Measurements from ENCODE around the gene C10orf62.
"Not testable (repeated sequence)": the region's sequence is repeated elsewhere in the genome, so short reads cannot be mapped to it uniquely, and the experiment has no call there.

Gene C10orf62

GRCh38 chr10:97563337-97563736 lies 26.2 kb upstream of the C10orf62 start:
- in situ Hi-C loops (cut with HindIII; ENCODE audit: low sequenced_read_pairs), result no loop called here

- in situ Hi-C loops (cut with HindIII; ENCODE audit: low sequenced_read_pairs), result no loop called here
Measured at GRCh38 chr10:97564776-97565175, 24.7 kb upstream of the C10orf62 start.

GRCh38 chr10:97566336-97566996 lies 23.1 kb upstream of the C10orf62 start:
- in situ Hi-C loops (cut with HindIII; ENCODE audit: low sequenced_read_pairs), result no loop called here

- in situ Hi-C loops (cut with HindIII; ENCODE audit: low sequenced_read_pairs), result no loop called here
Measured at GRCh38 chr10:97567891-97568290, 21.6 kb upstream of the C10orf62 start.

GRCh38 chr10:97570146-97570788 lies 19.3 kb upstream of the C10orf62 start:
- in situ Hi-C loops (cut with HindIII; ENCODE audit: low sequenced_read_pairs), result no loop called here

- in situ Hi-C loops (cut with HindIII; ENCODE audit: low sequenced_read_pairs), result no loop called here
Measured at GRCh38 chr10:97570789-97571471, 18.6 kb upstream of the C10orf62 start.

- in situ Hi-C loops (cut with HindIII; ENCODE audit: low sequenced_read_pairs), result no loop called here
Measured at GRCh38 chr10:97571622-97572021, 17.9 kb upstream of the C10orf62 start.

- in situ Hi-C loops (cut with HindIII; ENCODE audit: low sequenced_read_pairs), result no loop called here
Measured at GRCh38 chr10:97572214-97572989, 17.1 kb upstream of the C10orf62 start, which contains the start of gene ANKRD2. Gene ANKRD2 (plus strand): TSS chr10:97572779. CDS start chr10:97572789, 10 bp downstream.

GRCh38 chr10:97573021-97573420 lies 16.5 kb upstream of the C10orf62 start:
- in situ Hi-C loops (cut with HindIII; ENCODE audit: low sequenced_read_pairs), result no loop called here

- in situ Hi-C loops (cut with HindIII; ENCODE audit: low sequenced_read_pairs), result no loop called here
Measured at GRCh38 chr10:97573672-97574071, 15.8 kb upstream of the C10orf62 start.

GRCh38 chr10:97574374-97575126 lies 15.0 kb upstream of the C10orf62 start:
- in situ Hi-C loops (cut with HindIII; ENCODE audit: low sequenced_read_pairs), result no loop called here

GRCh38 chr10:97575127-97575668 lies 14.3 kb upstream of the C10orf62 start:
- in situ Hi-C loops (cut with HindIII; ENCODE audit: low sequenced_read_pairs), result no loop called here

- in situ Hi-C loops (cut with HindIII; ENCODE audit: low sequenced_read_pairs), result not testable (repeated sequence)
Measured at GRCh38 chr10:97576487-97576886, 13.0 kb upstream of the C10orf62 start.

GRCh38 chr10:97577701-97578100 lies 11.8 kb upstream of the C10orf62 start:
- in situ Hi-C loops (cut with HindIII; ENCODE audit: low sequenced_read_pairs), result no loop called here

- in situ Hi-C loops (cut with HindIII; ENCODE audit: low sequenced_read_pairs), result no loop called here
Measured at GRCh38 chr10:97578171-97578844, 11.2 kb upstream of the C10orf62 start.

- in situ Hi-C loops (cut with HindIII; ENCODE audit: low sequenced_read_pairs), result no loop called here
Measured at GRCh38 chr10:97580421-97581367, 8.8 kb upstream of the C10orf62 start.

- in situ Hi-C loops (cut with HindIII; ENCODE audit: low sequenced_read_pairs), result no loop called here
Measured at GRCh38 chr10:97582169-97582568, 7.4 kb upstream of the C10orf62 start.

- in situ Hi-C loops (cut with HindIII; ENCODE audit: low sequenced_read_pairs), result no loop called here
Measured at GRCh38 chr10:97583476-97583875, 6.0 kb upstream of the C10orf62 start.
